ENCODE results near the gene SAP30BP.

SAP30BP gene

GRCh38 chr17:75647061-75647460, 20.1 kb upstream of the SAP30BP start:
- no peak for DNase-seq (ENCODE audit: low read depth)

- no peak for DNase-seq (ENCODE audit: low read depth)
Observed at GRCh38 chr17:75647921-75648320, 19.2 kb upstream of the SAP30BP start.

- DNase-seq (ENCODE audit: low read depth), result no peak
Observed at GRCh38 chr17:75649687-75650086, 17.5 kb upstream of the SAP30BP start.

- no peak for DNase-seq (ENCODE audit: low read depth)
Observed at GRCh38 chr17:75650874-75651273, 16.3 kb upstream of the SAP30BP start.

- no peak for DNase-seq (ENCODE audit: low read depth)
Observed at GRCh38 chr17:75652341-75652740, 14.8 kb upstream of the SAP30BP start.

GRCh38 chr17:75652934-75653549, 14.1 kb upstream of the SAP30BP start:
- DNase-seq (ENCODE audit: low read depth), result no peak

- DNase-seq (ENCODE audit: low read depth), result no peak
Observed at GRCh38 chr17:75654176-75654575, 13.0 kb upstream of the SAP30BP start.

- DNase-seq (ENCODE audit: low read depth), result no peak
Observed at GRCh38 chr17:75658237-75658636, 8.9 kb upstream of the SAP30BP start.

- no peak for DNase-seq (ENCODE audit: low read depth)
Observed at GRCh38 chr17:75661531-75661930, 5.6 kb upstream of the SAP30BP start.

- no peak for DNase-seq (ENCODE audit: low read depth)
Observed at GRCh38 chr17:75662511-75662910, 4.6 kb upstream of the SAP30BP start.

- no peak for DNase-seq (ENCODE audit: low read depth)
Observed at GRCh38 chr17:75664099-75664549, 3.0 kb upstream of the SAP30BP start.

GRCh38 chr17:75665981-75666380, 1.2 kb upstream of the SAP30BP start:
- DNase-seq (ENCODE audit: low read depth), result no peak

- DNase-seq (ENCODE audit: low read depth), result no peak
Observed at GRCh38 chr17:75667825-75668224, 687 bp downstream of the SAP30BP start.

- DNase-seq (ENCODE audit: low read depth), result no peak
Observed at GRCh38 chr17:75668489-75668888, 1.4 kb downstream of the SAP30BP start.

GRCh38 chr17:75670868-75671267, 3.7 kb downstream of the SAP30BP start:
- no peak for DNase-seq (ENCODE audit: low read depth)

GRCh38 chr17:75672011-75672410, 4.9 kb downstream of the SAP30BP start:
- no peak for DNase-seq (ENCODE audit: low read depth)

- DNase-seq (ENCODE audit: low read depth), result no peak
Observed at GRCh38 chr17:75673487-75673886, 6.3 kb downstream of the SAP30BP start.

- no peak for DNase-seq (ENCODE audit: low read depth)
Observed at GRCh38 chr17:75676461-75676860, 9.3 kb downstream of the SAP30BP start.

- no peak for DNase-seq (ENCODE audit: low read depth)
Observed at GRCh38 chr17:75679706-75680211, 12.6 kb downstream of the SAP30BP start.

GRCh38 chr17:75680431-75680830, 13.3 kb downstream of the SAP30BP start:
- no peak for DNase-seq (ENCODE audit: low read depth)

- no peak for DNase-seq (ENCODE audit: low read depth)
Observed at GRCh38 chr17:75681289-75681688, 14.2 kb downstream of the SAP30BP start.

GRCh38 chr17:75683583-75683982, 16.4 kb downstream of the SAP30BP start:
- no peak for DNase-seq (ENCODE audit: low read depth)

GRCh38 chr17:75684249-75684648, 17.1 kb downstream of the SAP30BP start:
- DNase-seq (ENCODE audit: low read depth), result no peak

GRCh38 chr17:75684924-75685323, 17.8 kb downstream of the SAP30BP start:
- no peak for DNase-seq (ENCODE audit: low read depth)

All from activated gamma-delta T cell treated with anti-CD3 and anti-CD28 coated beads, Interleukin-2, amount 50 U/mL, for 16 hours (primary cell).